Activated naive CD8-positive, alpha-beta T cell treated with anti-CD3 and anti-CD28 coated beads for 36 hours (primary cell): ENCODE results near the gene RMRP. TPM values are rescaled to one million over a fixed set of nuclear protein-coding genes. Genes with fewer than 3 reads are reported as not detected.

ENCODE experiments used
- DNase-seq: peaks from one replicate; pipeline ENCODE4 v3.0.0; 2021
- H3K27ac Mint-ChIP-seq: one replicate; pipeline ENCODE4 v1.8.0; 2022; ENCODE audit warnings: mild to moderate bottlenecking, moderate library complexity, mixed read lengths
- H3K27me3 Mint-ChIP-seq: one replicate; pipeline ENCODE4 v1.8.0; 2022; ENCODE audit warnings: mild to moderate bottlenecking, mixed read lengths
- H3K36me3 Mint-ChIP-seq: one replicate; pipeline ENCODE4 v1.8.0; 2021; ENCODE audit warnings: mild to moderate bottlenecking, mixed read lengths
- H3K4me1 Mint-ChIP-seq: one replicate; pipeline ENCODE4 v1.8.0; 2021; ENCODE audit warnings: mixed read lengths
- H3K4me3 Mint-ChIP-seq: one replicate; pipeline ENCODE4 v1.8.0; 2022; ENCODE audit warnings: mild to moderate bottlenecking, moderate library complexity, mixed read lengths
- H3K9me3 Mint-ChIP-seq: one replicate; pipeline ENCODE4 v1.8.0; 2022; ENCODE audit warnings: mixed read lengths
- total RNA-seq, 2 experiments: library from RNA; stranded (reverse); gene quantifications; one replicate each; pipeline ENCODE4 v1.2.3, GENCODE V29; 2021

RMRP gene
- total RNA-seq, 2 experiments from 2014 or later, result 8,498 to 10,099 TPM

DNA sequence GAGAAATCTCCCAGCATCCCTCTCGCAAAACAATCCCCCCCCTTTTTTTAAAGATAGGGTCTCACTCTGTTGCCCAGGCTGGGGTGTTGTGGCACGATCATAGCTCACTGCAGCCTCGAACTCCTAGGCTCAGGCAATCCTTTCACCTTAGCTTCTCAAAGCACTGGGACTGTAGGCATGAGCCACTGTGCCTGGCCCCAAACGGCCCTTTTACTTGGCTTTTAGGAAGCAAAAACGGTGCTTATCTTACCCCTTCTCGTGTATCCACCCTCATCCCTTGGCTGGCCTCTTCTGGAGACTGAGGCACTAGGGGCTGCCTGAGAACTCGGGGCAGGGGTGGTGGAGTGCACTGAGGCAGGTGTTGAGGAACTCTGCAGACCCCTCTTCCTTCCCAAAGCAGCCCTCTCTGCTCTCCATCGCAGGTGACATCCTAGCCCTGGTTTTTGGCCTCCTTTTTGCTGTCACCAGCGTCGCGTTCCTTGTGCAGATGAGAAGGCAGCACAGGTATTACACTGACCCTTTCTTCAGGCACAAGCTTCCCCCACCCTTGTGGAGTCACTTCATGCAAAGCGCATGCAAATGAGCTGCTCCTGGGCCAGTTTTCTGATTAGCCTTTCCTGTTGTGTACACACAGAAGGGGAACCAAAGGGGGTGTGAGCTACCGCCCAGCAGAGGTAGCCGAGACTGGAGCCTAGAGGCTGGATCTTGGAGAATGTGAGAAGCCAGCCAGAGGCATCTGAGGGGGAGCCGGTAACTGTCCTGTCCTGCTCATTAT is 22.7 kb upstream of the RMRP start:
- no peak overlapping the region for H3K27ac Mint-ChIP-seq
- no peaks in the 10 kb centered on the region for H3K36me3 Mint-ChIP-seq
- peaks cover 6% of the 10 kb centered on the region for H3K4me1 Mint-ChIP-seq
- no peaks in the 10 kb centered on the region for H3K9me3 Mint-ChIP-seq
- no peak for DNase-seq
- no peak overlapping the region for H3K4me3 Mint-ChIP-seq
- peaks cover 3% of the 10 kb centered on the region for H3K27me3 Mint-ChIP-seq

DNA sequence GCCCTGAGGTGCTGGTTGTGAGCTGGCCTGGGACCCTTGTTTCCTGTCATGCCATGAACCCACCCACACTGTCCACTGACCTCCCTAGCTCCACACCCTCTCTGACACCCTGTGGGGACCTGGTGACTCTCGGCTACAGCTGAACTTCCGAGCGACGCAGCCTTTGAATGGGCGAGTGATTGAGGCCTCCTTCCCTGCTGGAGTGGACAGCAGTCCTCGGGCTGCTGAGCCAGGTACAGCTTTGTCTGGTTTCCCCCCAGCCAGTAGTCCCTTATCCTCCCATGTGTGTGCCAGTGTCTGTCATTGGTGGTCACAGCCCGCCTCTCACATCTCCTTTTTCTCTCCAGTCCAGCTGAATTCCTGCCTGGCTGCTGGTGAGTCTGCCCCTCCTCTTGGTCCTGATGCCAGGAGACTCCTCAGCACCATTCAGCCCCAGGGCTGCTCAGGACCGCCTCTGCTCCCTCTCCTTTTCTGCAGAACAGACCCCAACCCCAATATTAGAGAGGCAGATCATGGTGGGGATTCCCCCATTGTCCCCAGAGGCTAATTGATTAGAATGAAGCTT is 22.0 kb upstream of the RMRP start:
- no peak for DNase-seq
- Mint-ChIP-seq H3K27ac (no peak overlapping the region), H3K9me3 (no peaks in the 10 kb centered on the region), H3K4me1 (peaks cover 9% of the 10 kb centered on the region), H3K36me3 (no peaks in the 10 kb centered on the region), H3K4me3 (no peak overlapping the region), H3K27me3 (peaks cover 3% of the 10 kb centered on the region)

DNA sequence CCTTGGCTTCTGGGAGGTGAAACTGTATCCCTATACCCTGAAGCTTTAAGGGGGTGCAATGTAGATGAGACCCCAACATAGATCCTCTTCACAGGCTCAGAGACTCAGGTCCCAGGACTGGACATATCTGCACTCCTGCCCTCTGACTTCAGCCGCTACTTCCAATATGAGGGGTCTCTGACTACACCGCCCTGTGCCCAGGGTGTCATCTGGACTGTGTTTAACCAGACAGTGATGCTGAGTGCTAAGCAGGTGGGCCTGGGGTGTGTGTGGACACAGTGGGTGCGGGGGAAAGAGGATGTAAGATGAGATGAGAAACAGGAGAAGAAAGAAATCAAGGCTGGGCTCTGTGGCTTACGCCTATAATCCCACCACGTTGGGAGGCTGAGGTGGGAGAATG is 21.3 kb upstream of the RMRP start:
- Mint-ChIP-seq H3K4me1 (peaks cover 12% of the 10 kb centered on the region), H3K36me3 (no peaks in the 10 kb centered on the region), H3K27ac (no peak overlapping the region), H3K4me3 (no peak overlapping the region), H3K27me3 (peaks cover 9% of the 10 kb centered on the region), H3K9me3 (no peaks in the 10 kb centered on the region)
- DNase-seq, result no peak

DNA sequence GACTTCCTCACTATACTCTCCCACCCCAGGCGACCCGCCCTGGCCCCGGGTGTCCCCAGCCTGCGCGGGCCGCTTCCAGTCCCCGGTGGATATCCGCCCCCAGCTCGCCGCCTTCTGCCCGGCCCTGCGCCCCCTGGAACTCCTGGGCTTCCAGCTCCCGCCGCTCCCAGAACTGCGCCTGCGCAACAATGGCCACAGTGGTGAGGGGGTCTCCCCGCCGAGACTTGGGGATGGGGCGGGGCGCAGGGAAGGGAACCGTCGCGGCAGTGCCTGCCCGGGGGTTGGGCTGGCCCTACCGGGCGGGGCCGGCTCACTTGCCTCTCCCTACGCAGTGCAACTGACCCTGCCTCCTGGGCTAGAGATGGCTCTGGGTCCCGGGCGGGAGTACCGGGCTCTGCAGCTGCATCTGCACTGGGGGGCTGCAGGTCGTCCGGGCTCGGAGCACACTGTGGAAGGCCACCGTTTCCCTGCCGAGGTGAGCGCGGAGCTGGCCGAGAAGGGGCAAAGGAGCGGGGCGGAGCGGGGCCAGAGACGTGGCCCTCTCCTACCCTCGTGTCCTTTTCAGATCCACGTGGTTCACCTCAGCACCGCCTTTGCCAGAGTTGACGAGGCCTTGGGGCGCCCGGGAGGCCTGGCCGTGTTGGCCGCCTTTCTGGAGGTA is 18.0 kb upstream of the RMRP start:
- H3K27ac Mint-ChIP-seq, result no peak overlapping the region
- H3K27me3 Mint-ChIP-seq, result peaks cover 9% of the 10 kb centered on the region
- peak overlapping the region; percentile 66 for H3K4me3 Mint-ChIP-seq
- H3K4me1 Mint-ChIP-seq, result peaks cover 12% of the 10 kb centered on the region
- H3K36me3 Mint-ChIP-seq, result no peaks in the 10 kb centered on the region
- H3K9me3 Mint-ChIP-seq, result no peaks in the 10 kb centered on the region
- DNase-seq, result peak; percentile 65

DNA sequence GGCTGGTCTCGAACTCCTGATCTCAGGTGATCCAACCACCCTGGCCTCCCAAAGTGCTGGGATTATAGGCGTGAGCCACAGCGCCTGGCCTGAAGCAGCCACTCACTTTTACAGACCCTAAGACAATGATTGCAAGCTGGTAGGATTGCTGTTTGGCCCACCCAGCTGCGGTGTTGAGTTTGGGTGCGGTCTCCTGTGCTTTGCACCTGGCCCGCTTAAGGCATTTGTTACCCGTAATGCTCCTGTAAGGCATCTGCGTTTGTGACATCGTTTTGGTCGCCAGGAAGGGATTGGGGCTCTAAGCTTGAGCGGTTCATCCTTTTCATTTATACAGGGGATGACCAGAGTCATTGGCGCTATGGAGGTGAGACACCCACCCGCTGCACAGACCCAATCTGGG is 17.4 kb upstream of the RMRP start:
- Mint-ChIP-seq H3K9me3 (no peaks in the 10 kb centered on the region), H3K36me3 (no peaks in the 10 kb centered on the region), H3K4me1 (peaks cover 12% of the 10 kb centered on the region), H3K27ac (no peak overlapping the region), H3K27me3 (peaks cover 9% of the 10 kb centered on the region), H3K4me3 (peak overlapping the region; percentile 66)
- no peak for DNase-seq

DNA sequence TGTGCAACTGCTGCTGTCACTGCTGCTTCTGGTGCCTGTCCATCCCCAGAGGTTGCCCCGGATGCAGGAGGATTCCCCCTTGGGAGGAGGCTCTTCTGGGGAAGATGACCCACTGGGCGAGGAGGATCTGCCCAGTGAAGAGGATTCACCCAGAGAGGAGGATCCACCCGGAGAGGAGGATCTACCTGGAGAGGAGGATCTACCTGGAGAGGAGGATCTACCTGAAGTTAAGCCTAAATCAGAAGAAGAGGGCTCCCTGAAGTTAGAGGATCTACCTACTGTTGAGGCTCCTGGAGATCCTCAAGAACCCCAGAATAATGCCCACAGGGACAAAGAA is 16.2 kb upstream of the RMRP start:
- peaks cover 9% of the 10 kb centered on the region for H3K27me3 Mint-ChIP-seq
- H3K36me3 Mint-ChIP-seq, result no peaks in the 10 kb centered on the region

DNA sequence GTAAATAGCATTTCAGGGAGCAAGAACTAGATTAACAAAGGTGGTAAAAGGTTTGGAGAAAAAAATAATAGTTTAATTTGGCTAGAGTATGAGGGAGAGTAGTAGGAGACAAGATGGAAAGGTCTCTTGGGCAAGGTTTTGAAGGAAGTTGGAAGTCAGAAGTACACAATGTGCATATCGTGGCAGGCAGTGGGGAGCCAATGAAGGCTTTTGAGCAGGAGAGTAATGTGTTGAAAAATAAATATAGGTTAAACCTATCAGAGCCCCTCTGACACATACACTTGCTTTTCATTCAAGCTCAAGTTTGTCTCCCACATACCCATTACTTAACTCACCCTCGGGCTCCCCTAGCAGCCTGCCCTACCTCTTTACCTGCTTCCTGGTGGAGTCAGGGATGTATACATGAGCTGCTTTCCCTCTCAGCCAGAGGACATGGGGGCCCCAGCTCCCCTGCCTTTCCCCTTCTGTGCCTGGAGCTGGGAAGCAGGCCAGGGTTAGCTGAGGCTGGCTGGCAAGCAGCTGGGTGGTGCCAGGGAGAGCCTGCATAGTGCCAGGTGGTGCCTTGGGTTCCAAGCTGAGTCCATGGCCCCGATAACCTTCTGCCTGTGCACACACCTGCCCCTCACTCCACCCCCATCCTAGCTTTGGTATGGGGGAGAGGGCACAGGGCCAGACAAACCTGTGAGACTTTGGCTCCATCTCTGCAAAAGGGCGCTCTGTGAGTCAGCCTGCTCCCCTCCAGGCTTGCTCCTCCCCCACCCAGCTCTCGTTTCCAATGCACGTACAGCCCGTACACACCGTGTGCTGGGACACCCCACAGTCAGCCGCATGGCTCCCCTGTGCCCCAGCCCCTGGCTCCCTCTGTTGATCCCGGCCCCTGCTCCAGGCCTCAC is 15.6 kb upstream of the RMRP start, which contains the start of gene CA9:
CA9 (plus strand) TSS at position 797 of the 893 bp plus-strand sequence; CDS start at position 829, 32 bp downstream.
- H3K9me3 Mint-ChIP-seq, result no peaks in the 10 kb centered on the region
- H3K4me3 Mint-ChIP-seq, result peak within 1 kb of the TSS; percentile 63
- no peaks in the 10 kb centered on the region for H3K36me3 Mint-ChIP-seq
- no peak for DNase-seq
- H3K4me1 Mint-ChIP-seq, result peaks cover 12% of the 10 kb centered on the region
- peaks cover 9% of the 10 kb centered on the region for H3K27me3 Mint-ChIP-seq
- no peak within 1 kb of the TSS for H3K27ac Mint-ChIP-seq

More for the DNA sequence above, 16.2 kb upstream of the RMRP start:
- Mint-ChIP-seq H3K9me3 (no peaks in the 10 kb centered on the region), H3K27ac (no peak overlapping the region), H3K4me3 (no peak overlapping the region), H3K4me1 (peaks cover 12% of the 10 kb centered on the region)
- DNase-seq, result no peak

DNA sequence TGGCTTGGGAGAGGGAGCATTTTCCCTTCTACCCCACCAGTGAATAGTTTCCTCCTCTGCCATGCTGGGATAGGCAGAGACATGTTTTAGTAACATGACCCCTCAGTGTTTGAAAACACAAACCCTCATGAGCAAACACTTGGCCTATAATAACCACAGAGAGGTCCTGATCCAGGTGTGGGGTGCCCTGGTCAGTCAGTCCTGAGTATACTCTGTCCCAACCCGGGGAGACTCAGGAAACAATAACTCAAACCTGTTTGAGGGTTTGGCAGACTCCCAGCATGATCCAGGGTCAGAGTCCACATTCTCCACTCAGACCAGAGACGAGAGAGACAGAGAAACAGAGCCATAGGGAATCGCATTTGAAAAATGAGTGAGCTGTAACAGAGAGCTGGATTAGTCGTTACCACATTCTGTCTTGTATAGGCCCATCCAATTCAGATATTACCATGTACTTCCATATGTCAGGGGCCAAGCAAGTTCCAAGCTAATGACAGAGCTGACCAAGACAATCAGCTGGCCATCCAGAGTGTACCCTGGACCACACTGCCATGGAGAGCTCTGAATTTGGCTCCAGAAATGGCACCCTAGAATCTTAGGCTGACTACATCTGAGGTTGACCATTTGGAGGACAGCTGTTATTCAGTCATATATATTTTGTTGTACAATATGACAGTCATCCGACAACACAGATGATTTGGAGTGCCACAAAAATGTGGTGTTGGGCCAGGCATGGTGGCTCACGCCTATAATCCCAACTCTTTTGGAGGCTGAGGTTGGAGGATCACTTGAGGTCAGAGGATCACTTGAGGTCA is 11.7 kb upstream of the RMRP start:
- no peak overlapping the region for H3K4me3 Mint-ChIP-seq
- H3K36me3 Mint-ChIP-seq, result no peaks in the 10 kb centered on the region
- DNase-seq, result no peak
- H3K27ac Mint-ChIP-seq, result no peak overlapping the region
- H3K4me1 Mint-ChIP-seq, result peaks cover 14% of the 10 kb centered on the region
- H3K27me3 Mint-ChIP-seq, result peaks cover 3% of the 10 kb centered on the region
- H3K9me3 Mint-ChIP-seq, result no peaks in the 10 kb centered on the region

DNA sequence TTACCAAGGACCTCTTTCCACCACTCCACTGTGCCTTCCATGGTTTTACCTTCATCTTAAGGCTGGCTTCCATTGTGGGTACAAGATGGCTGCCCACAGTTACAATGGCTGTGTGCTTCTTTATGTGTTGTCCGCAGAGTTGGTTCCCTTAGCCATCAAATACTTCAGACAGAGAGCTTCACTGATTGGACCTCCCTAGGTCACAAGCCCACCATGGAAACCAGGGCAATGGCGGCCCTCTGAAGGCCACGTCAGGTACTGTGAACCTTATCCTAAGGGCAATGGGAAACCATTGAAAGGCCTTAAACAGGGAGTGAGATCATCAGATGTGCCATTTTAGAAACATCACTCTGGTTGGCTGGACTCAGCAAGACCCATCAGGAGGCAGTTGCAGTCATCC is 10.1 kb upstream of the RMRP start:
- peaks cover 24% of the 10 kb centered on the region for H3K4me1 Mint-ChIP-seq
- H3K36me3 Mint-ChIP-seq, result peaks cover 5% of the 10 kb centered on the region
- no peak overlapping the region for H3K27ac Mint-ChIP-seq
- no peaks in the 10 kb centered on the region for H3K27me3 Mint-ChIP-seq
- H3K9me3 Mint-ChIP-seq, result no peaks in the 10 kb centered on the region
- H3K4me3 Mint-ChIP-seq, result no peak overlapping the region
- no peak for DNase-seq

DNA sequence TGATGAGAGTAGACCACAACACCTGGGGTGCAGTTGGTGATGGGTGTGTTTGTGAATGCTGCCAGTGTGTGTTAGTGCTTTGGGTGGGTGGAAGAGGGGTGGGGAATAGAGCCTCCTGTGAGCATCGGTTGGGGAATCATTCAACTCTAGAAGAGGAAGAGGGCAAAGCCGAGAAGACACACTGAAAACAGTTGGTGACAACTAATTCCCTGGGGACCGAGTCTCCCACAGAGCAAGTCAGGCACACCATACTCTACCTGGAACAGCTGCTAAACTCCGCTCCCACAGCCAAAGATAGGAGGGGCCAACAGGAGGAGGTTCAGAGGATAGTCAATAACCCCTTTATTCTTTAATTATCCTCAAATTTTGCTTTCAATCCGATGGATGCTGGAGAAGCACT is 8.7 kb upstream of the RMRP start:
- peaks cover 18% of the 10 kb centered on the region for H3K36me3 Mint-ChIP-seq
- no peak overlapping the region for H3K4me3 Mint-ChIP-seq
- peaks cover 38% of the 10 kb centered on the region for H3K4me1 Mint-ChIP-seq
- H3K27me3 Mint-ChIP-seq, result no peaks in the 10 kb centered on the region
- no peak overlapping the region for H3K27ac Mint-ChIP-seq
- peaks cover 1% of the 10 kb centered on the region for H3K9me3 Mint-ChIP-seq
- no peak for DNase-seq

DNA sequence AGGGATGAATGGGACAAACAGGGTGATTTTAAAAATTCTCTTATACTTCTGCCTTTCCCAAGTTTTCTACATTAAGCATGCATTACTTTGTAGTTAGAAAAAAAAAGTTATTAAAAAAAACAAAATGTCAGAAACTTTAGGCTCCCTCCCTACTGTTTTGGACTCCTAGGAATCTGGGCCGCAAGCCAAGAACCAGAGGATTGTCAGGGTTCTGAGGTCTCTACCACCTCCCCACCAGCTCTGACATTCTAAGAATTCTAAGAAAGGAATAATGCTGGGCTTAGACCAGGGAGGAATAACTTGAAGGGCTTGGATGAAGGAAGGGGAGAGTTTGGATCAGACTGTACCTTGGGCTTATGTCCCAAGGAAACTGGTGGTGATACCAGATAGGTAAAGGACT is 8.2 kb upstream of the RMRP start:
- no peak for DNase-seq

DNA sequence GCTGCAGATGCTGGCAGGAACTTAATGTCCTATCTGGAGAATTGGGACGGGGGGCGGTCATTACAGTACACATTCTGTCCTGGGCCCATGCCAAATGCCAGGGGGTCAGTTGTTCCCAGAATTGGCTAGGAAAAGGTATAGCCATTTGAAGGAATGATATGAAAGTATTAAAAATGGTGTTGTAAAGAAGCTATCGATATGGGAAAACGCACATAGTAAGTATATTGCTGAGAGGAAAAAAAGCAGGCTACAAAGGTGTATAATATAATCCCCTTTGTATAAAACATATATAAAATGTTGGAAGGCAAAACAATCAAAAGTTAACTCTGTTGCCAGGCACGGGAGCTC is 7.6 kb upstream of the RMRP start:
- Mint-ChIP-seq H3K27me3 (no peaks in the 10 kb centered on the region), H3K36me3 (peaks cover 24% of the 10 kb centered on the region), H3K9me3 (peaks cover 1% of the 10 kb centered on the region), H3K4me1 (peaks cover 46% of the 10 kb centered on the region), H3K4me3 (peak overlapping the region; percentile 84), H3K27ac (peak overlapping the region; percentile 64)
- DNase-seq, result no peak

More for the DNA sequence above, 8.2 kb upstream of the RMRP start:
- no peaks in the 10 kb centered on the region for H3K27me3 Mint-ChIP-seq
- peaks cover 1% of the 10 kb centered on the region for H3K9me3 Mint-ChIP-seq
- peaks cover 41% of the 10 kb centered on the region for H3K4me1 Mint-ChIP-seq
- no peak overlapping the region for H3K27ac Mint-ChIP-seq
- H3K36me3 Mint-ChIP-seq, result peaks cover 18% of the 10 kb centered on the region
- H3K4me3 Mint-ChIP-seq, result peak overlapping the region; percentile 84

DNA sequence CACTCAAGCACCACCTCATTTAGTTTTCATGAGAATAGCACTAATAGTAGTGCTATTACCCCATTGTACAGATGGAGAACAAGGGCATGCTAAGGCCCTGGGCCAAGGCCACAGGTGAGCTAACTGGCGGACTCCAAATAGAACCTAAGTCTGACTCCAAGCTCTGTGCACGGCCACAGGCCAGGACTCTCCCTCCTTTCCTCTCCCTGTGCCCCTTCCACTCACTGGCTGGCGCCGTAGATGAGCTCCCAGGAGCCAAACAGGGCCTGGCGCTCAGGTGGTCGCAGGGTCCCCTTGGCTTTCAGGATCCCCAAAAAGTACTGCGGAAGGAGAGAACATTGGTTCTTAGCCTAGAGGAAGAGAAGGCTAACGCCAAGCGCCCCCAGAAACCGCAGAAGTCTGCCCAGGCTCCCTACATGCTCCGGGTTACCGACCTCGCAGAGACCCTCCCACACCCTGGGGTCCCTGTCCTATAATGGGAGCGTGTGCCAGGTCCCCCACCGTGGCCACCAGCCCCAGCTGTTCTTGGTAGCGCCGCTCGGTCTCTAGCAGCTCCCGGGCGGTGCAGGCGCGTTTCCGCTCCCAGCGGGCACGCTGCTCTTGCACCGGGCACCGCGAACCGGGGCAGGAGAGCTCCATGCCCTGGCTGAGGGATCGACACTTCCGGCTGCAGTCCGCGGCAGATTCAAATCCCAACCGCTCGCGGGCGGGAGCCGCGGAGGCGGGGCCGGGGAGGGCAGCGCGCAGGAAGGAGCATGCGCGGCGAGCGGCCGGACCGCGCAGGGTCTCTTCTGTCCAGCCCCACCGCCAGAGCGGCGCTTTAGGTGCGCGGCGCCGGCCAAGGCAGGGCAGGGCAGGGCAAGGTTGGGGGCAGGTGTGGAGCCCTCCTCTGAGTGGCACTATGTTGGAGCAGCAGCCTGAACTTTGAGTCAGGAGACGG is 7.0 kb upstream of the RMRP start, which contains the start of gene ARHGEF39:
ARHGEF39 (minus strand) TSS at position 665 of the 940 bp plus-strand sequence; CDS start at position 639, 26 bp downstream.
- Mint-ChIP-seq H3K4me3 (peak within 1 kb of the TSS; percentile 84), H3K36me3 (peaks cover 27% of the 10 kb centered on the region), H3K27ac (peak within 1 kb of the TSS; percentile 64), H3K9me3 (peaks cover 1% of the 10 kb centered on the region), H3K27me3 (no peaks in the 10 kb centered on the region), H3K4me1 (peaks cover 52% of the 10 kb centered on the region)
- DNase-seq, result peak; percentile 85
